ENCODE results near the gene INO80E. TPM values are rescaled to one million over a fixed set of nuclear protein-coding genes. Genes with fewer than 3 reads are reported as not detected.

The INO80E gene
- total and polyA plus RNA-seq, 2 donors (not counting 1 experiment from before 2014, with no cell fraction given) = 103 to 113 TPM

DNA sequence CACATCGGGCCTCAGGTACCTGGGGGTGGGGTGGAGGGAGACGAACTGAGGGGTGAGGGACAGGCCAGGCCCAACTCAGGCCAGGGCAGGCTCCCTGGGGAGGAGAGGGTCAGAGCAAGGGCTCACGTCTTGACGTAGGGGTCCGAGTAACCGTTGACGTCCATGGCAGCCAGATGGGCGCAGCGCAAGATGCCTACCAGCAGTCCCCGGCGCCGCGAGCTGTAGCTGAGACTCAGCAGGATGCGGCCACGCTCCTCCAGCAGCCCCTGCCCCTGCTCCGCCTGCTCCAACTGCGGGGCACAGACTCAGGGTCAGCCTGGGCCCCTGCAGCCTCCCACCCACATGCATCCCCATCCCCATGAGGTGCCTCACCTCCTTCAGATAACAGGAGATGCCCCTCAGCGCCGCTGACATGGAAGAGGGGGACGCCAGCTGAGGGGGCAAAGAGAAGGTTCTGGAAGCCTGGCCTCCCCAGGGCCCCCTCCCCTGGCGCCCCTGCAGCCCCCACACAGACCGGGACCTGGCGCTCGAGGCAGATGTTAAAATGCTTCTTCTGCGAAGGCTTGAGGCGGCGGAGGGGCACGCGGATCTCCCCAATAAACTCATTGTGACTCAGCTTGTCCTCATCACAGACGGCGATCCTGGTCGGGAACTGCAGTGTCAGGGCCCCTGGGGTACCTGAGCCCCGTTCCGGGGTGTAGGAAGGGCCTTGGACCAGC lies 10.8 kb downstream of the INO80E start:
- CTCF ChIA-PET = interaction anchor here (1.2 to 3.2 kb wide), 4 partner anchors 24 to 307 kb away, joined by 3 to 17 read pairs (median 6); partner anchors contain the start of genes TLCD3B and TMEM219

More for the DNA sequence above, 10.8 kb downstream of the INO80E start:
- intact Hi-C loops (cut with micrococcal nuclease) = no loop called here
- Histone ChIP-seq H3K4me1 (ENCODE audit: control insufficient read depth in 2 of 2, insufficient read depth in 2 of 2, low read length in 2 of 2) (peaks cover 21 to 26% of the 10 kb centered on the region in 2 donors), H3K79me2 (ENCODE audit: control insufficient read depth, insufficient read depth, low read length) (peaks cover 2% of the 10 kb centered on the region), H3K9me3 (ENCODE audit: control extremely low read depth in 1 of 3, control insufficient read depth in 2 of 3, insufficient read depth in 1 of 3, low read length in 2 of 3) (peaks cover 0 to 10% (median 0%) of the 10 kb centered on the region in 3 donors), H3K27ac (ENCODE audit: low read length in 2 of 2) (no peak overlapping the region), H2AFZ (ENCODE audit: insufficient read depth, low read depth, low read length, poor library complexity, severe bottlenecking) (no peak overlapping the region), H3K36me3 (replicated peaks in 1 of 2; ENCODE audit: control extremely low read depth in 1 of 2, control insufficient read depth in 1 of 2, extremely low read depth in 1 of 2, insufficient read depth in 2 of 2, low read length in 1 of 2) (peaks cover 0 to 12% of the 10 kb centered on the region in 2 experiments), H3K4me3 (ENCODE audit: control extremely low read depth in 1 of 5, extremely low read depth in 1 of 5, insufficient read depth in 1 of 5, low read depth in 2 of 5, low read length in 4 of 5) (no peak overlapping the region), H3K4me2 (replicated peaks; ENCODE audit: low read depth, low read length, poor library complexity, severe bottlenecking) (no peak overlapping the region), H3K27me3 (replicated peaks in 1 of 4; ENCODE audit: control extremely low read depth in 1 of 4, control insufficient read depth in 3 of 4, insufficient read depth in 4 of 4, low read length in 3 of 4) (peaks cover 0 to 23% (median 10%) of the 10 kb centered on the region in 4 experiments), H4K20me1 (ENCODE audit: control insufficient read depth, insufficient read depth, low read length, poor library complexity, severe bottlenecking) (no peaks in the 10 kb centered on the region), H3K9ac (ENCODE audit: low read length) (no peak overlapping the region)
- no peak for ATAC-seq (ENCODE audit: low read depth)
- POLR2A ChIA-PET = interaction anchor here (0.5 kb wide), 1 partner anchor 306 kb away, joined by 4 read pairs; no protein-coding TSS in a partner anchor
- no peak for TF ChIP-seq EZH2 (IDR thresholded peaks at IDR 0.05; ENCODE audit: borderline replicate concordance, insufficient read depth, low read depth, low read length, poor library complexity, severe bottlenecking)
- TF ChIP-seq, protein P1, sequence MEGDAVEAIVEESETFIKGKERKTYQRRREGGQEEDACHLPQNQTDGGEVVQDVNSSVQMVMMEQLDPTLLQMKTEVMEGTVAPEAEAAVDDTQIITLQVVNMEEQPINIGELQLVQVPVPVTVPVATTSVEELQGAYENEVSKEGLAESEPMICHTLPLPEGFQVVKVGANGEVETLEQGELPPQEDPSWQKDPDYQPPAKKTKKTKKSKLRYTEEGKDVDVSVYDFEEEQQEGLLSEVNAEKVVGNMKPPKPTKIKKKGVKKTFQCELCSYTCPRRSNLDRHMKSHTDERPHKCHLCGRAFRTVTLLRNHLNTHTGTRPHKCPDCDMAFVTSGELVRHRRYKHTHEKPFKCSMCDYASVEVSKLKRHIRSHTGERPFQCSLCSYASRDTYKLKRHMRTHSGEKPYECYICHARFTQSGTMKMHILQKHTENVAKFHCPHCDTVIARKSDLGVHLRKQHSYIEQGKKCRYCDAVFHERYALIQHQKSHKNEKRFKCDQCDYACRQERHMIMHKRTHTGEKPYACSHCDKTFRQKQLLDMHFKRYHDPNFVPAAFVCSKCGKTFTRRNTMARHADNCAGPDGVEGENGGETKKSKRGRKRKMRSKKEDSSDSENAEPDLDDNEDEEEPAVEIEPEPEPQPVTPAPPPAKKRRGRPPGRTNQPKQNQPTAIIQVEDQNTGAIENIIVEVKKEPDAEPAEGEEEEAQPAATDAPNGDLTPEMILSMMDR (IDR thresholded peaks at IDR 0.05) = no peak
- WGBS (ENCODE audit: insufficient coverage) = 95% methylated on average over 30 of the region's 34 CpGs
- no peak for DNase-seq
- no peak overlapping the region for H3K27ac Mint-ChIP-seq
- H3K4me3 Mint-ChIP-seq = no peak overlapping the region
- peaks cover 14% of the 10 kb centered on the region for H3K27me3 Mint-ChIP-seq
- H3K4me1 Mint-ChIP-seq = peaks cover 13% of the 10 kb centered on the region
- no peaks in the 10 kb centered on the region for H3K9me3 Mint-ChIP-seq (ENCODE audit: insufficient read depth)
